ENCODE data around the gene RAB36.

Gene RAB36

GRCh38 chr22:23137468-23137867 is 7.8 kb upstream of the RAB36 start:
- H3K9ac ChIP-seq (ENCODE audit: insufficient read length, low read depth), result no peak overlapping the region

GRCh38 chr22:23137905-23138561 is 7.2 kb upstream of the RAB36 start:
- H3K9ac ChIP-seq (ENCODE audit: insufficient read length, low read depth), result no peak overlapping the region
- peaks cover 9% of the 10 kb centered on the region for H3K27me3 ChIP-seq (ENCODE audit: insufficient read depth, insufficient read length)
- TF ChIP-seq ZNF274 (IDR thresholded peaks at IDR 0.05; ENCODE audit: low read depth, low read length), result no peak
- TF ChIP-seq SUZ12 (IDR thresholded peaks at IDR 0.05; ENCODE audit: extremely low read depth, insufficient read depth, insufficient read length), result no peak
- no peak for TF ChIP-seq YY1 (IDR thresholded peaks at IDR 0.05; ENCODE audit: insufficient read depth, insufficient read length)
- DNase-seq (ENCODE audit: low read depth, low spot score), result no peak
- peaks cover 4% of the 10 kb centered on the region for H3K4me1 ChIP-seq (ENCODE audit: insufficient read depth, insufficient read length)
- H3K36me3 ChIP-seq (ENCODE audit: insufficient read depth, insufficient read length, low read length), result no peaks in the 10 kb centered on the region
- no peaks in the 10 kb centered on the region for H3K9me3 ChIP-seq (ENCODE audit: insufficient read depth, low read length)
- no peak overlapping the region for H3K4me3 ChIP-seq (ENCODE audit: insufficient read length, low read depth)

More at GRCh38 chr22:23137468-23137867, 7.8 kb upstream of the RAB36 start:
- TF ChIP-seq YY1 (IDR thresholded peaks at IDR 0.05; ENCODE audit: insufficient read depth, insufficient read length) (no peak), SUZ12 (IDR thresholded peaks at IDR 0.05; ENCODE audit: extremely low read depth, insufficient read depth, insufficient read length) (no peak), ZNF274 (IDR thresholded peaks at IDR 0.05; ENCODE audit: low read depth, low read length) (no peak)
- peaks cover 9% of the 10 kb centered on the region for H3K27me3 ChIP-seq (ENCODE audit: insufficient read depth, insufficient read length)
- H3K36me3 ChIP-seq (ENCODE audit: insufficient read depth, insufficient read length, low read length), result no peaks in the 10 kb centered on the region
- no peak for DNase-seq (ENCODE audit: low read depth, low spot score)
- H3K4me1 ChIP-seq (ENCODE audit: insufficient read depth, insufficient read length), result peaks cover 4% of the 10 kb centered on the region
- H3K4me3 ChIP-seq (ENCODE audit: insufficient read length, low read depth), result no peak overlapping the region
- no peaks in the 10 kb centered on the region for H3K9me3 ChIP-seq (ENCODE audit: insufficient read depth, low read length)

- no peak for DNase-seq (ENCODE audit: low read depth, low spot score)
- H3K4me1 ChIP-seq (ENCODE audit: insufficient read depth, insufficient read length), result peaks cover 4% of the 10 kb centered on the region
- no peaks in the 10 kb centered on the region for H3K9me3 ChIP-seq (ENCODE audit: insufficient read depth, low read length)
- no peak overlapping the region for H3K9ac ChIP-seq (ENCODE audit: insufficient read length, low read depth)
- no peak overlapping the region for H3K4me3 ChIP-seq (ENCODE audit: insufficient read length, low read depth)
- H3K36me3 ChIP-seq (ENCODE audit: insufficient read depth, insufficient read length, low read length), result no peaks in the 10 kb centered on the region
- H3K27me3 ChIP-seq (ENCODE audit: insufficient read depth, insufficient read length), result peaks cover 9% of the 10 kb centered on the region
- TF ChIP-seq ZNF274 (IDR thresholded peaks at IDR 0.05; ENCODE audit: low read depth, low read length) (no peak), YY1 (IDR thresholded peaks at IDR 0.05; ENCODE audit: insufficient read depth, insufficient read length) (no peak), SUZ12 (IDR thresholded peaks at IDR 0.05; ENCODE audit: extremely low read depth, insufficient read depth, insufficient read length) (no peak)
Observed at GRCh38 chr22:23138584-23139435, 6.5 kb upstream of the RAB36 start.

- TF ChIP-seq YY1 (IDR thresholded peaks at IDR 0.05; ENCODE audit: insufficient read depth, insufficient read length), result no peak
- no peak for TF ChIP-seq ZNF274 (IDR thresholded peaks at IDR 0.05; ENCODE audit: low read depth, low read length)
- no peak for TF ChIP-seq SUZ12 (IDR thresholded peaks at IDR 0.05; ENCODE audit: extremely low read depth, insufficient read depth, insufficient read length)
- H3K27me3 ChIP-seq (ENCODE audit: insufficient read depth, insufficient read length), result peaks cover 16% of the 10 kb centered on the region
- H3K9ac ChIP-seq (ENCODE audit: insufficient read length, low read depth), result no peak overlapping the region
- H3K36me3 ChIP-seq (ENCODE audit: insufficient read depth, insufficient read length, low read length), result no peaks in the 10 kb centered on the region
- H3K4me1 ChIP-seq (ENCODE audit: insufficient read depth, insufficient read length), result peaks cover 4% of the 10 kb centered on the region
- no peaks in the 10 kb centered on the region for H3K9me3 ChIP-seq (ENCODE audit: insufficient read depth, low read length)
- DNase-seq (ENCODE audit: low read depth, low spot score), result no peak
- H3K4me3 ChIP-seq (ENCODE audit: insufficient read length, low read depth), result no peak overlapping the region
Observed at GRCh38 chr22:23140385-23140784, 4.9 kb upstream of the RAB36 start.

GRCh38 chr22:23142546-23143105 is 2.7 kb upstream of the RAB36 start:
- DNase-seq (ENCODE audit: low read depth, low spot score), result no peak
- Histone ChIP-seq H3K9me3 (ENCODE audit: insufficient read depth, low read length) (no peaks in the 10 kb centered on the region), H3K36me3 (ENCODE audit: insufficient read depth, insufficient read length, low read length) (no peaks in the 10 kb centered on the region), H3K4me3 (ENCODE audit: insufficient read length, low read depth) (no peak overlapping the region), H3K9ac (ENCODE audit: insufficient read length, low read depth) (no peak overlapping the region), H3K4me1 (ENCODE audit: insufficient read depth, insufficient read length) (no peaks in the 10 kb centered on the region), H3K27me3 (ENCODE audit: insufficient read depth, insufficient read length) (peaks cover 32% of the 10 kb centered on the region)
- TF ChIP-seq YY1 (IDR thresholded peaks at IDR 0.05; ENCODE audit: insufficient read depth, insufficient read length) (no peak), SUZ12 (IDR thresholded peaks at IDR 0.05; ENCODE audit: extremely low read depth, insufficient read depth, insufficient read length) (no peak), ZNF274 (IDR thresholded peaks at IDR 0.05; ENCODE audit: low read depth, low read length) (no peak)

GRCh38 chr22:23143119-23143518 is 2.2 kb upstream of the RAB36 start:
- TF ChIP-seq SUZ12 (IDR thresholded peaks at IDR 0.05; ENCODE audit: extremely low read depth, insufficient read depth, insufficient read length) (no peak), YY1 (IDR thresholded peaks at IDR 0.05; ENCODE audit: insufficient read depth, insufficient read length) (no peak), ZNF274 (IDR thresholded peaks at IDR 0.05; ENCODE audit: low read depth, low read length) (no peak)
- Histone ChIP-seq H3K4me3 (ENCODE audit: insufficient read length, low read depth) (no peak overlapping the region), H3K27me3 (ENCODE audit: insufficient read depth, insufficient read length) (peaks cover 35% of the 10 kb centered on the region), H3K4me1 (ENCODE audit: insufficient read depth, insufficient read length) (no peaks in the 10 kb centered on the region), H3K9ac (ENCODE audit: insufficient read length, low read depth) (no peak overlapping the region), H3K36me3 (ENCODE audit: insufficient read depth, insufficient read length, low read length) (no peaks in the 10 kb centered on the region), H3K9me3 (ENCODE audit: insufficient read depth, low read length) (no peaks in the 10 kb centered on the region)
- DNase-seq (ENCODE audit: low read depth, low spot score), result no peak

GRCh38 chr22:23144432-23144831 is 845 bp upstream of the RAB36 start:
- Histone ChIP-seq H3K36me3 (ENCODE audit: insufficient read depth, insufficient read length, low read length) (no peaks in the 10 kb centered on the region), H3K27me3 (ENCODE audit: insufficient read depth, insufficient read length) (peaks cover 43% of the 10 kb centered on the region), H3K9me3 (ENCODE audit: insufficient read depth, low read length) (no peaks in the 10 kb centered on the region), H3K4me1 (ENCODE audit: insufficient read depth, insufficient read length) (no peaks in the 10 kb centered on the region), H3K4me3 (ENCODE audit: insufficient read length, low read depth) (no peak overlapping the region), H3K9ac (ENCODE audit: insufficient read length, low read depth) (no peak overlapping the region)
- no peak for DNase-seq (ENCODE audit: low read depth, low spot score)
- no peak for TF ChIP-seq ZNF274 (IDR thresholded peaks at IDR 0.05; ENCODE audit: low read depth, low read length)
- TF ChIP-seq YY1 (IDR thresholded peaks at IDR 0.05; ENCODE audit: insufficient read depth, insufficient read length), result no peak
- TF ChIP-seq SUZ12 (IDR thresholded peaks at IDR 0.05; ENCODE audit: extremely low read depth, insufficient read depth, insufficient read length), result no peak

Measured in NT2/D1 (cell line).